Activated T-cell treated with anti-CD3 and anti-CD28 coated beads, Interleukin-2, amount 50 U/mL, for 1 hour (primary cell): ENCODE results near the gene CRADD.
"Not testable (repeated sequence)": the region's sequence is repeated elsewhere in the genome, so short reads cannot be mapped to it uniquely, and the experiment has no call there.

ENCODE experiments used
- DNase-seq: peaks from one replicate; pipeline ENCODE4 v3.0.0-alpha.2; 2020

Gene CRADD

GRCh38 chr12:93708952-93709351 is 31.8 kb downstream of the CRADD start:
- DNase-seq, result no peak

- DNase-seq, result no peak
Measured at GRCh38 chr12:93709386-93709785, 32.2 kb downstream of the CRADD start.

- no peak for DNase-seq
Measured at GRCh38 chr12:93710574-93710926, 33.4 kb downstream of the CRADD start.

GRCh38 chr12:93711502-93711901 is 34.3 kb downstream of the CRADD start:
- DNase-seq, result not testable (repeated sequence)

- DNase-seq, result no peak
Measured at GRCh38 chr12:93712200-93712599, 35.0 kb downstream of the CRADD start.

GRCh38 chr12:93713060-93713459 is 35.9 kb downstream of the CRADD start:
- no peak for DNase-seq

GRCh38 chr12:93713800-93714199 is 36.6 kb downstream of the CRADD start:
- DNase-seq, result no peak

- DNase-seq, result no peak
Measured at GRCh38 chr12:93714382-93714781, 37.2 kb downstream of the CRADD start.

- no peak for DNase-seq
Measured at GRCh38 chr12:93719710-93720109, 42.5 kb downstream of the CRADD start.

- no peak for DNase-seq
Measured at GRCh38 chr12:93720559-93720958, 43.4 kb downstream of the CRADD start.

GRCh38 chr12:93722179-93722578 is 45.0 kb downstream of the CRADD start:
- no peak for DNase-seq

- no peak for DNase-seq
Measured at GRCh38 chr12:93722835-93723567, 45.8 kb downstream of the CRADD start.

GRCh38 chr12:93723568-93723930 is 46.4 kb downstream of the CRADD start:
- no peak for DNase-seq

GRCh38 chr12:93725531-93725930 is 48.4 kb downstream of the CRADD start:
- DNase-seq, result no peak

GRCh38 chr12:93727195-93727811 is 50.1 kb downstream of the CRADD start:
- no peak for DNase-seq

GRCh38 chr12:93727911-93728310 is 50.7 kb downstream of the CRADD start:
- DNase-seq, result no peak

- DNase-seq, result no peak
Measured at GRCh38 chr12:93729934-93730333, 52.8 kb downstream of the CRADD start.

GRCh38 chr12:93733358-93733757 is 56.2 kb downstream of the CRADD start:
- DNase-seq, result no peak

GRCh38 chr12:93733928-93734327 is 56.8 kb downstream of the CRADD start:
- DNase-seq, result no peak

GRCh38 chr12:93734784-93735183 is 57.6 kb downstream of the CRADD start:
- no peak for DNase-seq

GRCh38 chr12:93736640-93737178 is 59.5 kb downstream of the CRADD start:
- no peak for DNase-seq

- no peak for DNase-seq
Measured at GRCh38 chr12:93737457-93738198, 60.5 kb downstream of the CRADD start.

GRCh38 chr12:93738199-93739058 is 61.3 kb downstream of the CRADD start:
- no peak for DNase-seq
